Measurements from ENCODE around the gene SERPINA3. TPM values are rescaled to one million over a fixed set of nuclear protein-coding genes. Genes with fewer than 3 reads are reported as not detected.

Gene SERPINA3
- total RNA-seq, 1 experiment from 2014 or later, result 3.5 TPM

DNA sequence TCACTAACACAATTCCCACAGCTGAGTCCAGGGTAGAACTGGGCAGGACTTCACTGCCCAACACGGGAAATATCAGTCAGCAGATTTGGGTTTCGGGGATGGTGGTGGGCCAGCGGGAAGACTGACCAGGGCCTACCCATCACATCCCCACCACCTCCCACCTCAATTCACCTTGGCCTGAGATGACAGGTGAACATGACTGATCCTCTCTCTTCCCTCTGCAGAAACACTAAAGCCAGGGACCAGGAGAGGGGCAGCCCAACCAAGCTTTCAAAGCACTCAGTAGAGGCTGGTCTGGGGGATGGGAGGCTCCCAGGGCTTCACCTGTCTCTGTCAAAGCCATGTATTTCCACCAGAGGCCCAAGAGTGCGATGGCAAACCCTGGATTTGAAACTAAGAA, 28.6 kb upstream of the SERPINA3 start:
- Mint-ChIP-seq H3K36me3 (peaks cover 7% of the 10 kb centered on the region), H3K27ac (no peak overlapping the region), H3K4me1 (peaks cover 10% of the 10 kb centered on the region; the same call in 1 of the 2 replicates), H3K9me3 (peaks cover 33% of the 10 kb centered on the region), H3K4me3 (no peak overlapping the region), H3K27me3 (ENCODE audit: low read depth) (peaks cover 10% of the 10 kb centered on the region)
- TF ChIP-seq TEAD4 (CRISPR knock-in tag; IDR thresholded peaks at IDR 0.05), result no peak
- TF ChIP-seq PRRX2 (CRISPR knock-in tag; IDR thresholded peaks at IDR 0.05), result no peak
- TF ChIP-seq ZNF416 (CRISPR knock-in tag; IDR thresholded peaks at IDR 0.05), result no peak
- TF ChIP-seq FOXK1 (CRISPR knock-in tag; IDR thresholded peaks at IDR 0.05), result no peak
- TF ChIP-seq ZNF263 (CRISPR knock-in tag; IDR thresholded peaks at IDR 0.05; ENCODE audit: low read depth), result no peak
- TF ChIP-seq CBFB (CRISPR knock-in tag; IDR thresholded peaks at IDR 0.05; ENCODE audit: low read depth), result no peak
- TF ChIP-seq ATF1 (CRISPR knock-in tag; IDR thresholded peaks at IDR 0.05), result no peak
- TF ChIP-seq, protein P1, sequence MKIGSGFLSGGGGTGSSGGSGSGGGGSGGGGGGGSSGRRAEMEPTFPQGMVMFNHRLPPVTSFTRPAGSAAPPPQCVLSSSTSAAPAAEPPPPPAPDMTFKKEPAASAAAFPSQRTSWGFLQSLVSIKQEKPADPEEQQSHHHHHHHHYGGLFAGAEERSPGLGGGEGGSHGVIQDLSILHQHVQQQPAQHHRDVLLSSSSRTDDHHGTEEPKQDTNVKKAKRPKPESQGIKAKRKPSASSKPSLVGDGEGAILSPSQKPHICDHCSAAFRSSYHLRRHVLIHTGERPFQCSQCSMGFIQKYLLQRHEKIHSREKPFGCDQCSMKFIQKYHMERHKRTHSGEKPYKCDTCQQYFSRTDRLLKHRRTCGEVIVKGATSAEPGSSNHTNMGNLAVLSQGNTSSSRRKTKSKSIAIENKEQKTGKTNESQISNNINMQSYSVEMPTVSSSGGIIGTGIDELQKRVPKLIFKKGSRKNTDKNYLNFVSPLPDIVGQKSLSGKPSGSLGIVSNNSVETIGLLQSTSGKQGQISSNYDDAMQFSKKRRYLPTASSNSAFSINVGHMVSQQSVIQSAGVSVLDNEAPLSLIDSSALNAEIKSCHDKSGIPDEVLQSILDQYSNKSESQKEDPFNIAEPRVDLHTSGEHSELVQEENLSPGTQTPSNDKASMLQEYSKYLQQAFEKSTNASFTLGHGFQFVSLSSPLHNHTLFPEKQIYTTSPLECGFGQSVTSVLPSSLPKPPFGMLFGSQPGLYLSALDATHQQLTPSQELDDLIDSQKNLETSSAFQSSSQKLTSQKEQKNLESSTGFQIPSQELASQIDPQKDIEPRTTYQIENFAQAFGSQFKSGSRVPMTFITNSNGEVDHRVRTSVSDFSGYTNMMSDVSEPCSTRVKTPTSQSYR (CRISPR knock-in tag; IDR thresholded peaks at IDR 0.05), result no peak
- no peak for TF ChIP-seq ZNF232 (CRISPR knock-in tag; IDR thresholded peaks at IDR 0.05)
- TF ChIP-seq RORB (CRISPR knock-in tag; IDR thresholded peaks at IDR 0.05), result no peak
- TF ChIP-seq, protein P2, sequence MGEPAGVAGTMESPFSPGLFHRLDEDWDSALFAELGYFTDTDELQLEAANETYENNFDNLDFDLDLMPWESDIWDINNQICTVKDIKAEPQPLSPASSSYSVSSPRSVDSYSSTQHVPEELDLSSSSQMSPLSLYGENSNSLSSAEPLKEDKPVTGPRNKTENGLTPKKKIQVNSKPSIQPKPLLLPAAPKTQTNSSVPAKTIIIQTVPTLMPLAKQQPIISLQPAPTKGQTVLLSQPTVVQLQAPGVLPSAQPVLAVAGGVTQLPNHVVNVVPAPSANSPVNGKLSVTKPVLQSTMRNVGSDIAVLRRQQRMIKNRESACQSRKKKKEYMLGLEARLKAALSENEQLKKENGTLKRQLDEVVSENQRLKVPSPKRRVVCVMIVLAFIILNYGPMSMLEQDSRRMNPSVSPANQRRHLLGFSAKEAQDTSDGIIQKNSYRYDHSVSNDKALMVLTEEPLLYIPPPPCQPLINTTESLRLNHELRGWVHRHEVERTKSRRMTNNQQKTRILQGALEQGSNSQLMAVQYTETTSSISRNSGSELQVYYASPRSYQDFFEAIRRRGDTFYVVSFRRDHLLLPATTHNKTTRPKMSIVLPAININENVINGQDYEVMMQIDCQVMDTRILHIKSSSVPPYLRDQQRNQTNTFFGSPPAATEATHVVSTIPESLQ (CRISPR knock-in tag; IDR thresholded peaks at IDR 0.05), result no peak
- TF ChIP-seq, protein P3, sequence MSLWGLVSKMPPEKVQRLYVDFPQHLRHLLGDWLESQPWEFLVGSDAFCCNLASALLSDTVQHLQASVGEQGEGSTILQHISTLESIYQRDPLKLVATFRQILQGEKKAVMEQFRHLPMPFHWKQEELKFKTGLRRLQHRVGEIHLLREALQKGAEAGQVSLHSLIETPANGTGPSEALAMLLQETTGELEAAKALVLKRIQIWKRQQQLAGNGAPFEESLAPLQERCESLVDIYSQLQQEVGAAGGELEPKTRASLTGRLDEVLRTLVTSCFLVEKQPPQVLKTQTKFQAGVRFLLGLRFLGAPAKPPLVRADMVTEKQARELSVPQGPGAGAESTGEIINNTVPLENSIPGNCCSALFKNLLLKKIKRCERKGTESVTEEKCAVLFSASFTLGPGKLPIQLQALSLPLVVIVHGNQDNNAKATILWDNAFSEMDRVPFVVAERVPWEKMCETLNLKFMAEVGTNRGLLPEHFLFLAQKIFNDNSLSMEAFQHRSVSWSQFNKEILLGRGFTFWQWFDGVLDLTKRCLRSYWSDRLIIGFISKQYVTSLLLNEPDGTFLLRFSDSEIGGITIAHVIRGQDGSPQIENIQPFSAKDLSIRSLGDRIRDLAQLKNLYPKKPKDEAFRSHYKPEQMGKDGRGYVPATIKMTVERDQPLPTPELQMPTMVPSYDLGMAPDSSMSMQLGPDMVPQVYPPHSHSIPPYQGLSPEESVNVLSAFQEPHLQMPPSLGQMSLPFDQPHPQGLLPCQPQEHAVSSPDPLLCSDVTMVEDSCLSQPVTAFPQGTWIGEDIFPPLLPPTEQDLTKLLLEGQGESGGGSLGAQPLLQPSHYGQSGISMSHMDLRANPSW (CRISPR knock-in tag; conservative IDR thresholded peaks at IDR 0.05; ENCODE audit: low read depth), result no peak
- ATAC-seq, result no peak
- ChIA-PET POLR2A (no interaction called here), CTCF (interaction anchor here (1.3 to 2.4 kb wide), 2 partner anchors 16 to 149 kb away, joined by 4 to 7 read pairs; no protein-coding TSS in a partner anchor)
- no peak for DNase-seq (ENCODE audit: low spot score)

DNA sequence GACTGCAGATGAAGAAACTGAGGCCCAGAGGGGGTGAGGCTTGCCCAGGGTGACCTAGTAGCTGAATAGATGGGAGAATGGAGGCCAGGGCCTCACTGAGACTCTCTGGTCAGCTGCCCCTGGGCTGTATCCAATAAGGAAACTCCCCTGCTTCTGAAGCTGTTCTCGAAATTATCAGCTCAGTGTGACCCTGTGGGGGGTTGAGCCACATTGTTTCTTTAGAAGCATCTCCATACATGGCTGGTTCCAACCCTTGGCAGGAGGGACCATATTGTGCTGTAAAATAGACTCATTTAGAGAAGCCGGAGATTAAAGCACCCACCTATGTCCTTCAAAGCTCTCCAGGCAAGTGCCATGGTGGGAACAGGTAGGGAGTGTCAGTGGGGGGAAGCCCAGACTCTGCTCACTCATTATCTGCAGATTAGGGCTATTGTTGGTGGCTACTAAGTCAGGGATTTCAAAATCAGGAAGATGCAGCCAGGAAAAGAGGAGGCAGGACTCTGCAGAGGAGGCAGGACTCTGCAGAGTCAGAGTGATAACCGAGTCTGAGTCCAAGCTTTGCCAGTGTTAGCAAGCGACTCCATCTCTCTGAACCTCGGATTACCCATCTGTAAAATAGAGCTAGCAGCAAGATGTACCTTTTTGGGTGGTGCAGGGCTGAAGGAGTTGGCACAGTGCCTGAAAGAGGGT, 27.5 kb upstream of the SERPINA3 start:
- H3K27me3 Mint-ChIP-seq (ENCODE audit: low read depth), result peaks cover 10% of the 10 kb centered on the region
- H3K27ac Mint-ChIP-seq, result no peak overlapping the region
- ATAC-seq (no peak), DNase-seq (ENCODE audit: low spot score) (no peak)
- no peak for TF ChIP-seq MYBL2 (CRISPR knock-in tag; IDR thresholded peaks at IDR 0.05)
- TF ChIP-seq, protein P4, sequence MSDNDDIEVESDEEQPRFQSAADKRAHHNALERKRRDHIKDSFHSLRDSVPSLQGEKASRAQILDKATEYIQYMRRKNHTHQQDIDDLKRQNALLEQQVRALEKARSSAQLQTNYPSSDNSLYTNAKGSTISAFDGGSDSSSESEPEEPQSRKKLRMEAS (CRISPR knock-in tag; IDR thresholded peaks at IDR 0.05), result no peak
- no peak for TF ChIP-seq ZNF232 (CRISPR knock-in tag; IDR thresholded peaks at IDR 0.05)
- no peak for TF ChIP-seq CBFB (CRISPR knock-in tag; IDR thresholded peaks at IDR 0.05; ENCODE audit: low read depth)
- TF ChIP-seq, protein P5, sequence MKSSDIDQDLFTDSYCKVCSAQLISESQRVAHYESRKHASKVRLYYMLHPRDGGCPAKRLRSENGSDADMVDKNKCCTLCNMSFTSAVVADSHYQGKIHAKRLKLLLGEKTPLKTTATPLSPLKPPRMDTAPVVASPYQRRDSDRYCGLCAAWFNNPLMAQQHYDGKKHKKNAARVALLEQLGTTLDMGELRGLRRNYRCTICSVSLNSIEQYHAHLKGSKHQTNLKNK (CRISPR knock-in tag; IDR thresholded peaks at IDR 0.05), result no peak
- TF ChIP-seq ZNF396 (CRISPR knock-in tag; IDR thresholded peaks at IDR 0.05; ENCODE audit: borderline replicate concordance), result no peak
- CTCF ChIA-PET, result interaction anchor here (0.8 kb wide), 2 partner anchors 11 to 87 kb away, joined by 3 read pairs; no protein-coding TSS in a partner anchor
- POLR2A ChIA-PET, result no interaction called here
- H3K36me3 Mint-ChIP-seq, result peaks cover 7% of the 10 kb centered on the region
- peaks cover 10% of the 10 kb centered on the region; the same call in 1 of the 2 replicates for H3K4me1 Mint-ChIP-seq
- no peak overlapping the region for H3K4me3 Mint-ChIP-seq
- H3K9me3 Mint-ChIP-seq, result peaks cover 25% of the 10 kb centered on the region
